Activated T-helper 17 cell treated with anti-CD3 and anti-CD28 coated beads, Interleukin-2, amount 50 U/mL, for 72 hours (primary cell): ENCODE data around the gene PLSCR3. TPM values are rescaled to one million over a fixed set of nuclear protein-coding genes. Genes with fewer than 3 reads are reported as not detected.

Source experiments
- ATAC-seq: fragments of 150-1000 bp; cut with Tn5 transposase; replicated peaks from 2 replicates; pipeline ENCODE4 v1.10.0; 2021; ENCODE audit warnings: mild to moderate bottlenecking, moderate library complexity
- H3K27ac Mint-ChIP-seq: one replicate; pipeline ENCODE4 v1.8.0; 2022; ENCODE audit warnings: mixed read lengths
- H3K27me3 Mint-ChIP-seq: one replicate; pipeline ENCODE4 v1.8.0; 2022; ENCODE audit warnings: mixed read lengths
- H3K36me3 Mint-ChIP-seq: one replicate; pipeline ENCODE4 v1.8.0; 2022; ENCODE audit warnings: low read depth, mild to moderate bottlenecking, mixed read lengths
- H3K4me1 Mint-ChIP-seq: one replicate; pipeline ENCODE4 v1.8.0; 2022; ENCODE audit warnings: mixed read lengths
- H3K4me3 Mint-ChIP-seq: one replicate; pipeline ENCODE4 v1.8.0; 2022; ENCODE audit warnings: mild to moderate bottlenecking, mixed read lengths
- H3K9me3 Mint-ChIP-seq: one replicate; pipeline ENCODE4 v1.8.0; 2022; ENCODE audit warnings: mixed read lengths
- total RNA-seq, 2 donors: library from RNA; stranded (reverse); gene quantifications; one replicate each; pipeline ENCODE4 v1.2.3, GENCODE V29; 2022

Gene PLSCR3
- total RNA-seq, 2 donors from 2014 or later = 62.8 to 94.4 TPM

GRCh38 chr17:7348478-7349242 is 45.7 kb downstream of the PLSCR3 start:
- Mint-ChIP-seq H3K27ac (peak overlapping the region; percentile 87), H3K4me3 (peak overlapping the region; percentile 88), H3K9me3 (no peaks in the 10 kb centered on the region), H3K27me3 (no peaks in the 10 kb centered on the region), H3K36me3 (peaks cover 97% of the 10 kb centered on the region), H3K4me1 (peaks cover 19% of the 10 kb centered on the region)
- ATAC-seq = peak; percentile 11

DNA sequence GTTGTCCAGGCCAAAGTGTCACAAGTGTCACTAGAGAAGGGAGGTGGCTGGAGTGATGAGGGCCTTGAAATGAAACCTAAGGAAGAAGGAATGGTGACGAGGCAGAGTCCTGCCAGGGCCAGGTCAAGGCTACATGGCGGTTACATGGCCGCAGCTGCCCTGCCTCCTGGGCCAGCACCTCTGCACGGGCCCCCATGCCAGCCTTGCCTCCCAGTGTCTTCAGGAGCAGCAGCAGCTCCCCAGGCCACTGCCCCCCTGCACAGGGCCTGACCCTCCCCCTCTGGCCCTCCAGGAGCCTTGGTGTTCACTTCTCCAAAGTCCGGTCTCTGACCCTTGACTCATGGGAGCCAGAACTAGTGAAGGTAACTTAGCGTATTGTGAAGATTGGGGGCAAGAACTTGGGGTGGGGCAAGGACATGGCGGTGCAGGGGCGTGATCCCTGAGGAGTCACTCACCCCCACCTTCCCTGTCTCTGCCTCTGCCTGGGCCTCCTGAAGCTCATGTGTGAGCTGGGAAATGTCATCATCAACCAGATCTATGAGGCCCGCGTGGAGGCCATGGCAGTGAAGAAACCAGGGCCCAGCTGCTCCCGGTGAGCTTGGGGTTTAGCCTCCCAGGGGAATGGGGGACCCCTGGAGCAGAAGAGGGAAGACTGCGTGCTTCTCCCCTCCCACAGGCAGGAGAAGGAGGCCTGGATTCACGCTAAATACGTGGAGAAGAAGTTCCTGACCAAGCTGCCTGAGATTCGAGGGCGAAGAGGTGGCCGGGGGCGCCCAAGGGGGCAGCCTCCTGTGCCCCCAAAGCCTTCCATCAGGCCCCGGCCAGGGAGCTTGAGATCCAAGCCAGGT is 46.5 kb downstream of the PLSCR3 start:
- H3K4me3 Mint-ChIP-seq = peak overlapping the region; percentile 88
- peaks cover 97% of the 10 kb centered on the region for H3K36me3 Mint-ChIP-seq
- no peak for ATAC-seq
- H3K27ac Mint-ChIP-seq = peak overlapping the region; percentile 87
- H3K9me3 Mint-ChIP-seq = no peaks in the 10 kb centered on the region
- H3K27me3 Mint-ChIP-seq = no peaks in the 10 kb centered on the region
- H3K4me1 Mint-ChIP-seq = peaks cover 19% of the 10 kb centered on the region

DNA sequence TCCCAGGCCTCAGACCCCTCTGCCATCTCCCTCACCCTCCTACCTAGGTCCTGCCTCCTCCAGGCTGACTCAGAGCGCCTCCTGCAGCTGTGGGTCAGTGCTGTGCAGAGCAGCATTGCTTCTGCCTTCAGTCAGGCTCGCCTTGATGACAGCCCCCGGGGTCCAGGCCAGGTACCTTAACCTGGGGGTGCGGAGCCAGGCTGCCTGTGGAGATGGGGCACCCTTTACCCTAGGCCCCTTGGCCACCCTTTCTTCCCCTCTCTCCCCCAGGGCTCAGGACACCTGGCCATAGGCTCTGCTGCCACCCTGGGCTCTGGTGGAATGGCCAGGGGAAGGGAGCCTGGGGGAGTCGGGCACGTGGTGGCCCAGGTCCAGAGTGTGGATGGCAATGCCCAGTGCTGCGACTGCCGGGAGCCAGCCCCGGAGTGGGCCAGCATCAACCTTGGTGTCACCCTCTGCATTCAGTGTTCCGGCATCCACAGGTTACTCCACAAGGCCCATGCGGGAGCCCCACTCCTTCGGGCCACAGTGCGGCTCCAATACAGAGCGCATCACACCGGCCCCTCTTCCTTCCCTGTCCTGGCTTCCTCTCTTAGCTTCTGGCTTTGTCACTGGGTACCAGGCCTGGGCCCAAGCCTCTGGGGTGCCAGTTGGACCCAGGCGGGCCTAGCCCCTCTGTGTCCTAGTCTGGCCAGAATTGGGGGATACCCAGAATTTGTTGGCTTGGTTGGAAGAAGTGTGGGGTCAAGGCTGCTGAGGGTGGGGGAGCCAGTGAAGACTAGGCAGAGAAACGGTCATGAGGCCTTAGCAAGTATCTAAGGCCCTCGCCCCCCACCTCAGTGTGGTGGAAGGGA is 47.3 kb downstream of the PLSCR3 start:
- Mint-ChIP-seq H3K9me3 (no peaks in the 10 kb centered on the region), H3K4me1 (peaks cover 19% of the 10 kb centered on the region), H3K4me3 (no peak overlapping the region), H3K27me3 (no peaks in the 10 kb centered on the region), H3K27ac (peak overlapping the region; percentile 87), H3K36me3 (peaks cover 97% of the 10 kb centered on the region)
- no peak for ATAC-seq

DNA sequence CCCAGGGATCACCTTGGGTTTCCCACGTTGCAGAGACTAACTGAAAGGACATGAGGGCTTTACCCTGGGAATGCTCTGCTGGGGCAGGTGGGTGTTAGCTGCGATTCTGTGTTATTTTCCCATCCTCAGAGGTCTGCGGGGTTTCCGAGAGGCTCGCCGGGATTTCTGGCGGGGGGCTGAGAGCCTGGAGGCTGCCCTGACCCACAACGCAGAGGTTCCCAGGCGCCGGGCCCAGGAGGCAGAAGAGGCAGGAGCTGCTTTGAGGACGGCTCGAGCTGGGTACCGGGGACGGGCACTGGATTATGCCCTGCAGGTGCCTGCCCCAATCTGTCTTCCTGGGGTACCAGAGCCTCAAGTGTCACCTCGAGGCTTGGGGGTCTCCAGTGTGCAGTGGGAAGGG is 51.1 kb downstream of the PLSCR3 start:
- Mint-ChIP-seq H3K27me3 (no peaks in the 10 kb centered on the region), H3K9me3 (no peaks in the 10 kb centered on the region), H3K27ac (no peak overlapping the region), H3K4me1 (peaks cover 21% of the 10 kb centered on the region), H3K36me3 (peaks cover 100% of the 10 kb centered on the region), H3K4me3 (no peak overlapping the region)
- no peak for ATAC-seq

- no peak for ATAC-seq
- peaks cover 20% of the 10 kb centered on the region for H3K4me1 Mint-ChIP-seq
- peaks cover 100% of the 10 kb centered on the region for H3K36me3 Mint-ChIP-seq
- no peak overlapping the region for H3K4me3 Mint-ChIP-seq
- H3K9me3 Mint-ChIP-seq = no peaks in the 10 kb centered on the region
- no peaks in the 10 kb centered on the region for H3K27me3 Mint-ChIP-seq
- H3K27ac Mint-ChIP-seq = peak overlapping the region; percentile 54
Measured at GRCh38 chr17:7341842-7342241, 52.5 kb downstream of the PLSCR3 start.

DNA sequence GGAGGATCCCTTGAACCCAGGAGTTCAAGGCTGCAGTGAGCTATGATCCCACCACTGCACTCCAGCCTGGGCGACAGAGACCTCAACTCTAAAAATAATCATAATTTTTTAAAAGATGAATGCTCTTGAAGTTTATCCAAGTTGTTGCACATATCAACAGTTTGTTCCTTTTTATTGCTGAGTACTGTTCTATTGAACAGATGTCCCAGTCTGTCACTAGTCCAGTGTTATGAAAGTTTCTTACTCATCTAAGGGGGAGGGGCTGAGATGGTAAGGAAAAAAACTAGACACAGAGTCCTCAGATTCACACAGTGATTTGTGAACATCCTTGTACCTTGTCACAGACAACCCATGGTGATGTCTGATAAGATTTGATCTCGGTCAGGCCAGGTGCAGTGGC is 54.1 kb downstream of the PLSCR3 start:
- H3K4me1 Mint-ChIP-seq = peaks cover 30% of the 10 kb centered on the region
- H3K27me3 Mint-ChIP-seq = no peaks in the 10 kb centered on the region
- H3K4me3 Mint-ChIP-seq = peak overlapping the region; percentile 99
- ATAC-seq = no peak
- H3K36me3 Mint-ChIP-seq = peaks cover 92% of the 10 kb centered on the region
- peak overlapping the region; percentile 59 for H3K27ac Mint-ChIP-seq
- H3K9me3 Mint-ChIP-seq = no peaks in the 10 kb centered on the region

Other genes starting within 250 kb of the PLSCR3 start
- gene ASGR1, start 215.2 kb downstream of the PLSCR3 start, total RNA-seq = 1 to 10 TPM in 1 of 2 donors, under 1 TPM in 1; 0.67 to 4.5 TPM
- 10 to 100 TPM in 1 of 2 donors, 1 to 10 TPM in 1; 5.9 to 19.4 TPM for gene DLG4, start 174.7 kb downstream of the PLSCR3 start, total RNA-seq
- gene ACADVL, start 174.6 kb downstream of the PLSCR3 start, total RNA-seq = 100 to 1,000 TPM; 495 to 517 TPM
- 10 to 100 TPM; 49.1 to 77.5 TPM for gene DVL2, start 160.0 kb downstream of the PLSCR3 start, total RNA-seq
- 10 to 100 TPM; 43.5 to 52.3 TPM for gene PHF23, start 155.1 kb downstream of the PLSCR3 start, total RNA-seq
- gene GABARAP, start 152.1 kb downstream of the PLSCR3 start, total RNA-seq = 100 to 1,000 TPM; 190 to 239 TPM
- 100 to 1,000 TPM; 152 to 209 TPM for gene CTDNEP1, start 142.8 kb downstream of the PLSCR3 start, total RNA-seq
- gene ELP5, start 142.3 kb downstream of the PLSCR3 start, total RNA-seq = 10 to 100 TPM; 43.7 to 72.0 TPM
- 1 to 10 TPM in 1 of 2 donors, under 1 TPM in 1; 0.52 to 1.0 TPM for gene CLDN7, start 132.0 kb downstream of the PLSCR3 start, total RNA-seq
- gene SLC2A4, start 112.8 kb downstream of the PLSCR3 start, total RNA-seq = not detected
- under 1 TPM; 0.15 to 0.26 TPM for gene YBX2, start 99.9 kb downstream of the PLSCR3 start, total RNA-seq
- gene EIF5A, start 86.9 kb downstream of the PLSCR3 start, total RNA-seq = 100 to 1,000 TPM; 429 to 978 TPM
- gene GPS2, start 79.2 kb downstream of the PLSCR3 start, total RNA-seq = 10 to 100 TPM; 38.3 to 65.6 TPM
- gene NEURL4, start 65.2 kb downstream of the PLSCR3 start, total RNA-seq = 10 to 100 TPM; 22.9 to 33.0 TPM
- gene ACAP1, start 58.0 kb downstream of the PLSCR3 start, total RNA-seq = 100 to 1,000 TPM; 527 to 774 TPM
- 10 to 100 TPM; 14.0 to 96.8 TPM for gene KCTD11, start 42.4 kb downstream of the PLSCR3 start, total RNA-seq
- 1 to 10 TPM in 1 of 2 donors, under 1 TPM in 1; 0.22 to 1.1 TPM for gene TMEM95, start 39.4 kb downstream of the PLSCR3 start, total RNA-seq
- gene TNK1, start 13.4 kb downstream of the PLSCR3 start, total RNA-seq = 1 to 10 TPM; 2.9 to 4.8 TPM
- 10 to 100 TPM; 64.1 to 69.7 TPM for gene TMEM256, start 9.6 kb upstream of the PLSCR3 start, total RNA-seq
- 10 to 100 TPM in 1 of 2 donors, 1 to 10 TPM in 1; 4.5 to 21.7 TPM for gene NLGN2, start 13.3 kb upstream of the PLSCR3 start, total RNA-seq
- gene SPEM1, start 25.8 kb upstream of the PLSCR3 start, total RNA-seq = not detected
- gene SPEM2, start 31.1 kb upstream of the PLSCR3 start, total RNA-seq = not detected
- not detected for gene SPEM3, start 34.3 kb upstream of the PLSCR3 start, total RNA-seq
- 10 to 100 TPM; 17.7 to 18.0 TPM for gene TMEM102, start 40.9 kb upstream of the PLSCR3 start, total RNA-seq
- gene FGF11, start 45.0 kb upstream of the PLSCR3 start, total RNA-seq = 10 to 100 TPM in 1 of 2 donors, 1 to 10 TPM in 1; 4.4 to 16.9 TPM
- gene CHRNB1, start 50.5 kb upstream of the PLSCR3 start, total RNA-seq = 10 to 100 TPM; 10.9 to 13.0 TPM
- gene ZBTB4, start 85.1 kb upstream of the PLSCR3 start, total RNA-seq = 10 to 100 TPM; 18.9 to 27.5 TPM
- gene SLC35G6, start 86.9 kb upstream of the PLSCR3 start, total RNA-seq = not detected
- 100 to 1,000 TPM; 256 to 308 TPM for gene POLR2A, start 89.8 kb upstream of the PLSCR3 start, total RNA-seq
- gene TNFSF12, start 154.5 kb upstream of the PLSCR3 start, total RNA-seq = 10 to 100 TPM; 27.4 to 44.2 TPM
- gene TNFSF13, start 164.2 kb upstream of the PLSCR3 start, total RNA-seq = 1 to 10 TPM; 1.5 to 1.9 TPM
- gene SENP3, start 167.4 kb upstream of the PLSCR3 start, total RNA-seq = 10 to 100 TPM; 28.9 to 59.3 TPM
- 10 to 100 TPM; 17.5 to 51.8 TPM for gene CD68, start 185.1 kb upstream of the PLSCR3 start, total RNA-seq
- gene MPDU1, start 189.3 kb upstream of the PLSCR3 start, total RNA-seq = 10 to 100 TPM; 58.3 to 96.4 TPM
- gene SOX15, start 195.6 kb upstream of the PLSCR3 start, total RNA-seq = under 1 TPM in 1 of 2 donors, not detected in 1; 0.90 TPM
- 10 to 100 TPM; 34.4 to 37.0 TPM for gene FXR2, start 220.4 kb upstream of the PLSCR3 start, total RNA-seq
- gene SAT2, start 233.3 kb upstream of the PLSCR3 start, total RNA-seq = 10 to 100 TPM; 25.5 to 62.7 TPM
- under 1 TPM in 1 of 2 donors, not detected in 1; 0.71 TPM for gene SHBG, start 235.6 kb upstream of the PLSCR3 start, total RNA-seq